Thoracic aorta (tissue), 2 donors: ENCODE data around the gene TMEM156. TPM values are rescaled to one million over a fixed set of nuclear protein-coding genes. Genes with fewer than 3 reads are reported as not detected.

ENCODE experiments used
- ATAC-seq: fragments of 150-250 bp; one replicate; pipeline ENCODE4 v1.8.0; 2017; ENCODE audit warnings: low read depth; ENCODE audit not compliant: insufficient number of reproducible peaks, low FRiP score
- DNase-seq: peaks from one replicate; pipeline ENCODE4 v3.0.0-alpha.2; 2020; ENCODE audit warnings: low spot score
- H3K27ac ChIP-seq, 2 donors: fragments of 200-600 bp; sonication (generic); 1 replicate in 1 of 2; 2 replicates in 1 of 2; pipeline ENCODE4 v1.5.1; 2016; ENCODE audit warnings: mild to moderate bottlenecking in 2 of 2, moderate library complexity in 2 of 2
- H3K27me3 ChIP-seq: fragments of 200-600 bp; sonication (generic); replicated peaks from 2 replicates; pipeline ENCODE4 v1.6.0; 2016; ENCODE audit warnings: mild to moderate bottlenecking; ENCODE audit not compliant: insufficient read depth
- H3K36me3 ChIP-seq: fragments of 200-600 bp; sonication (generic); one replicate; pipeline ENCODE4 v1.5.1; 2016
- H3K4me1 ChIP-seq, 2 donors: fragments of 200-600 bp; sonication (generic); 1 replicate in 1 of 2; 2 replicates in 1 of 2; pipeline versions ENCODE4 v1.5.1 to v1.6.0; 2016; ENCODE audit warnings: low read depth in 2 of 2, mild to moderate bottlenecking in 1 of 2; ENCODE audit not compliant: control insufficient read depth in 1 of 2
- H3K4me3 ChIP-seq: fragments of 200-600 bp; sonication (generic); 2 replicates; pipeline ENCODE4 v1.5.1; 2016; ENCODE audit warnings: mild to moderate bottlenecking
- H3K9me3 ChIP-seq: fragments of 200-600 bp; sonication (generic); 2 replicates; pipeline ENCODE4 v1.5.1; 2016
- total RNA-seq, 2 donors: library from RNA; depleted of rRNA; stranded (reverse); fragments of >200 nt; gene quantifications; one replicate each; pipeline versions ENCODE4 v1.1.0 to v1.2.3, GENCODE V29; 2016
- TF ChIP-seq, protein P1 (sequence below): fragments of 200-600 bp; sonication (generic); IDR thresholded peaks from one replicate; pipeline ENCODE4 v1.5.1; 2019; ENCODE audit warnings: antibody characterized with exemption

TMEM156 gene
- total RNA-seq, 2 donors from 2014 or later, result not detected

DNA sequence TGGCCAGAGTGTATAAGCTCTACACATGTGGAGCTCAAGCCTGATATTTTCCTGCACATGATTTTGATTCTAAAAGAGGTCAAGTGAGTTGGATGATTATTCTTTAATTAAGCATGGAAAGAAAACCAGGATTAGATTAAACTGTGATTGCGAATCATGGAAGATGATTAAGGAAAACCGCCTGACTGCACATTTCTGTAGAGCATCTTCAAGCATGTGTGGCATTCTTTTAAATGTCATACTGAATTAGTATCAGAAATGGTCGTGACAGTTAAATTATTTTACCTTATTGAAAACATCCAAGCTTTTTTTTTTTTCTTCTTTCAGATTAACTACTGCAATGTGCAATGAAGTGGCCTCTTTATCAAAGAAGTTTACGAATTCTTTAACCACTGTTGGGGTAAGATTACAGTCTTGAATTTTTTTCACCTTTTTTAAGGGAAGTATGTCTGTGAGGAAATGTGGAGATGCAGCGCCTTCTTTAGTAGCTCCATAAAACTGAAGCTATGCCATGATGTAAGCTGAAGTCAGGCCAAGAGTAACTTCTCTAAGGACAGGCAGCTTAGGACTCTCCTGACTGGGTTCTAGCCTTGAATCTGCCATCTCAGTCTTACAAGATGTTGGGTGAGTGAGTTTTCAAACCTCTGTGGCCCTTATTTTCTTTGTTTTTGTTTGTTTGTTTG is 96.7 kb downstream of the TMEM156 start:
- H3K4me3 ChIP-seq, result no peak overlapping the region
- no peak for ATAC-seq
- no peaks in the 10 kb centered on the region for H3K27me3 ChIP-seq
- no peak for DNase-seq
- no peak overlapping the region for H3K27ac ChIP-seq
- no peaks in the 10 kb centered on the region for H3K9me3 ChIP-seq
- TF ChIP-seq, protein P1, sequence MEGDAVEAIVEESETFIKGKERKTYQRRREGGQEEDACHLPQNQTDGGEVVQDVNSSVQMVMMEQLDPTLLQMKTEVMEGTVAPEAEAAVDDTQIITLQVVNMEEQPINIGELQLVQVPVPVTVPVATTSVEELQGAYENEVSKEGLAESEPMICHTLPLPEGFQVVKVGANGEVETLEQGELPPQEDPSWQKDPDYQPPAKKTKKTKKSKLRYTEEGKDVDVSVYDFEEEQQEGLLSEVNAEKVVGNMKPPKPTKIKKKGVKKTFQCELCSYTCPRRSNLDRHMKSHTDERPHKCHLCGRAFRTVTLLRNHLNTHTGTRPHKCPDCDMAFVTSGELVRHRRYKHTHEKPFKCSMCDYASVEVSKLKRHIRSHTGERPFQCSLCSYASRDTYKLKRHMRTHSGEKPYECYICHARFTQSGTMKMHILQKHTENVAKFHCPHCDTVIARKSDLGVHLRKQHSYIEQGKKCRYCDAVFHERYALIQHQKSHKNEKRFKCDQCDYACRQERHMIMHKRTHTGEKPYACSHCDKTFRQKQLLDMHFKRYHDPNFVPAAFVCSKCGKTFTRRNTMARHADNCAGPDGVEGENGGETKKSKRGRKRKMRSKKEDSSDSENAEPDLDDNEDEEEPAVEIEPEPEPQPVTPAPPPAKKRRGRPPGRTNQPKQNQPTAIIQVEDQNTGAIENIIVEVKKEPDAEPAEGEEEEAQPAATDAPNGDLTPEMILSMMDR, result no peak
- peaks cover 58% of the 10 kb centered on the region for H3K36me3 ChIP-seq
- H3K4me1 ChIP-seq, result no peaks in the 10 kb centered on the region

DNA sequence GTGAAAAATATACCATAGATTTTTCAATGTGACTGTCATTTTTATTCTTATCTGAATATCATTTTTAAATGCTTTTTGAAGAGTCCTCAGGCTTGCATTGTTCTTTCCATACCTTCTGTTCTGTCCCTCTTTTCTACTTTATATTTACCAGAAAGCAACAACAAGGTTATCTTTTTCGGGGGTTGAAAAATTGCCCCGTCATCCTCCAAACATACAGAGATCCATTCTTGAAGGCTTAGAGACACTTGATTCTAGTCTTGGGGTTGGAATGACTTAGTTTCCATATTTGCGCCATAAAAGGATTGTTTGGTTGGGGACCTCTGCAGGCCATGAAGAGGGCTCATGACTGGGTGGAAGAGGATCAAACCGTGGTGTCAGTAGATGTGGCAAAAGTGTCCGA is 101.1 kb downstream of the TMEM156 start:
- Histone ChIP-seq H3K9me3 (no peaks in the 10 kb centered on the region), H3K36me3 (peaks cover 60% of the 10 kb centered on the region), H3K27ac (no peak overlapping the region), H3K27me3 (no peaks in the 10 kb centered on the region), H3K4me1 (no peaks in the 10 kb centered on the region), H3K4me3 (no peak overlapping the region)
- ATAC-seq (no peak), DNase-seq (no peak)
- TF ChIP-seq, protein P1, result no peak

DNA sequence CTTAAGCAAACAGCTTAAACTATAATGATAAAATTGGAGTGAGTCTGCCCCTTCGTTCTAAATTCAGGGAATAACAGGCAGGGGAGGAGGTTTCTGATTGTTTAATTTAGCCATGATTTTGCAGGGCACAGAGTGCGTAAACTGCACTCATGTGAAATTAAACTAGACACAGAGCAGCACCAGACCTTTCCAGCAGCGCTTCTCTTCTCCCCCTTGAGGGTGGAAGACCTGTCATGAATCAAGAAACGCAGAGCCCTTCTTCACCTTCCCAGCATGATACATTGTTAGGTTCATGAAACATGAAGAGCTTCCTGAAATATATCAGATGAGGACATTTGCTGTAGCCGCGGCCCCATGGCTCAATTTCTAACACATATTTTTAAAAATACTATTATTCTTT is 101.5 kb downstream of the TMEM156 start:
- TF ChIP-seq, protein P1, result no peak
- H3K9me3 ChIP-seq, result no peaks in the 10 kb centered on the region
- H3K36me3 ChIP-seq, result peaks cover 65% of the 10 kb centered on the region
- H3K4me3 ChIP-seq, result no peak overlapping the region
- no peak overlapping the region for H3K27ac ChIP-seq
- DNase-seq, result no peak
- no peaks in the 10 kb centered on the region for H3K4me1 ChIP-seq
- no peaks in the 10 kb centered on the region for H3K27me3 ChIP-seq
- no peak for ATAC-seq

DNA sequence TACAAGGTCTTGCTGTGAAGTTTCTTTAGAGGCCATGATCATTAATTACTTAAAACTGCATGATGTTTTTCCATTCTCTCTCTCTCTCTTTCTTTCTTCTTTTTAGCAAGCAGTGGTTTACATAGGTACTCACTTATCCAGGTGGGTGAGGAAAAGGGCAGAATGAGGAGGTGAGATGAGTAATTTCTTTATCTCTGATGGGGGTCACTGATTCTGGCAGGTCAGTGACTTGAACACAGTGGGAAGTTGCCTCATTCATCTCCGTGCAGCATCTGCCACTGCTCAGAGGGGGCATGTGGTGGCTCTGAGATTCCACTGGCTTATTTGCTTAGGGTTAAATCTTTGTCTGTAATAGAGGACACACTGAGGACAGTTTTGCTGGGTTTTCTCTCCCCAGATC is 102.0 kb downstream of the TMEM156 start:
- ATAC-seq (no peak), DNase-seq (no peak)
- Histone ChIP-seq H3K27ac (no peak overlapping the region), H3K36me3 (peaks cover 65% of the 10 kb centered on the region), H3K9me3 (no peaks in the 10 kb centered on the region), H3K27me3 (no peaks in the 10 kb centered on the region), H3K4me3 (no peak overlapping the region), H3K4me1 (no peaks in the 10 kb centered on the region)
- TF ChIP-seq, protein P1, result no peak

DNA sequence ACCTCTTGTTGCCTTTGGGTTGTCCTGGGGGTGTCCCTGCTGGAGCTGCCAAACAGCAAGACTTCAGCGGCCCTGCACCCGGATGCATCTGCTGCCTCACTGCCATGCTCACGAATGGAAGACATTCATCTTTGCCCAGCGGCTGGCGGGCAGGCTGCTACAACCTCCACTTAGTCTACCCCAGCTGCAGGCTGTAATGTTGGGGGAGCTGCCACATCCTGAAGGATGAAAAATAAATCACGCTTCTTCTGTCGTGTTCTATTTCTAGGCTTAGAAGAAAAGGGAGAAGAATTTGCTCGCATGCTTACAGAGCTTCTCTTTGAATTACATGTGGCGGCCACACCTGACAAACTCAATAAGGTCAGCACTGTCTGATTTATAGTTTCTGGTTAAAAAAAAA is 103.2 kb downstream of the TMEM156 start:
- no peak overlapping the region for H3K27ac ChIP-seq
- DNase-seq (no peak), ATAC-seq (no peak)
- no peaks in the 10 kb centered on the region for H3K4me1 ChIP-seq
- no peak overlapping the region for H3K4me3 ChIP-seq
- peaks cover 62% of the 10 kb centered on the region for H3K36me3 ChIP-seq
- no peaks in the 10 kb centered on the region for H3K27me3 ChIP-seq
- H3K9me3 ChIP-seq, result no peaks in the 10 kb centered on the region
- TF ChIP-seq, protein P1, result no peak
